ENCODE measurements around the gene ARHGAP8.

The ARHGAP8 gene

DNA sequence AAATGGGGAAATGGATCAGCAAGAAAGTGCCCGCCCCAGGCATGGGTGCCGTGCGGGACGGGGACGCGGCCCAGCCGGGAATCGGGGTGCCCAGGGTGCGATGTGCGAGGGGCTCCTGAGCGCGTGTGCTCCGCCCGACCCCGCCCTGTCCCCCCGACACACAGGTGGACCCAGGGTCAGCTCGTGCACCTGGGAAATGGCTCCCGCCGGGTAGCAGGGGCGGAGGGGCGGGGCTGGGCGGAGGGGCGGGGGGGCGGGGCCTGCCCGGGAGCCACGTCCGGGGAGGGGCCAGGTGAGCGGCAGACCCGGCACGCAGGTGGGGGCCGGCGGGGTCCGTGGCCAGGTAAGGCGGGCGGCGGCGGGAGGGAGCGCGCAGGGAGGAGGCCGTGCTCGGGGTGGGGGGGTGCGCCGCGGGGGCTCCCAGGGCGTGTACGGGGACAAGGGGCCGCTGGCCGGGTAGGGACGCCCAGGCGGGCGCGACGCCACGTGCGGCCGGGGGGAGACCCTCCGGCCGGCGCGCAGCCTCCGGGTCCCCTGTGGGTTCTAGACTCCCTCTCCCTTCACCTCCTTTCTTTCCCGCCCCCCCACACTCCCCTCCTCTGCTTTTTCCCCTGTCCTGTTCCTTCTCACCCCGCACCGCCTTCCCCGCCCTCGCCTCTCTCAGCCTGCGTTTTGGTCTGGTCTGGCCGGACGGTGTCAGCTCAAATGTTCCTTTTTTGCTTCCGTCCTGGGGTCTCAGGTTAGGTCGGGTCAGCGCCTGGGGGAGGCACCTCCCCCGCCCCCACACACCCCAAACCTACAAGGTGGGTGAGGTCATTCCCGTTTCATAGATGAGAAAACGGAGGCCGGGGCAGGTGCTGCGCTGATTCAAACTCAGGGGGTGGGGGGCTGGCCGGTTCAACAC is at the start of gene ARHGAP8:
TSS of gene ARHGAP8 (plus strand) at position 291 of the 904 bp plus-strand sequence. CDS start 33,953 bp downstream, outside the sequence.
- no peak for DNase-seq

GRCh38 chr22:44703255-44703870 is 49.0 kb upstream of the ARHGAP8 start:
- no peak for DNase-seq

GRCh38 chr22:44704159-44705021 is 48.0 kb upstream of the ARHGAP8 start:
- DNase-seq, result no peak

- DNase-seq, result no peak
Measured at GRCh38 chr22:44705022-44705297, 47.4 kb upstream of the ARHGAP8 start.

GRCh38 chr22:44706488-44706887 is 45.9 kb upstream of the ARHGAP8 start:
- no peak for DNase-seq

- DNase-seq, result no peak
Measured at GRCh38 chr22:44707178-44707577, 45.2 kb upstream of the ARHGAP8 start.

DNA sequence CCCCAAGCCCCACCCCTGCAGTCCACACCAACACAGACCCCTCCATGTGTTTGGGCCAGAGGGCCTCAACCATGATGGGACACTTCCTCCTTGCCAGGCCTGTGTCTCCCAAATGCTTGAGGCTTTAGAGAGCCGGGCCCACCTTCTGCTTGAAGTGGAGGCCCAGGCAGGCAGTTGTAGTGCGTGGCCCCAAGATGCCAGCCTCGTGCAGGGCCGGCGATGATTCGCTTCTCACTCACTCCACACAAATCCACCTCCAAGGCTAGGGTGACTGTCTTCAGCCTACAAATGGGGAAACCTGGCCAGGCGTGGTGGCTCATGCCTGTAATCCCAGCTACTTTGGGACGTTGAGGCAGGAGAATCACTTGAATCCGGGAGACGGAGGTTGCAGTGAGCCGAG is 44.6 kb upstream of the ARHGAP8 start:
- no peak for DNase-seq

GRCh38 chr22:44709881-44710392 is 42.4 kb upstream of the ARHGAP8 start:
- no peak for DNase-seq

DNA sequence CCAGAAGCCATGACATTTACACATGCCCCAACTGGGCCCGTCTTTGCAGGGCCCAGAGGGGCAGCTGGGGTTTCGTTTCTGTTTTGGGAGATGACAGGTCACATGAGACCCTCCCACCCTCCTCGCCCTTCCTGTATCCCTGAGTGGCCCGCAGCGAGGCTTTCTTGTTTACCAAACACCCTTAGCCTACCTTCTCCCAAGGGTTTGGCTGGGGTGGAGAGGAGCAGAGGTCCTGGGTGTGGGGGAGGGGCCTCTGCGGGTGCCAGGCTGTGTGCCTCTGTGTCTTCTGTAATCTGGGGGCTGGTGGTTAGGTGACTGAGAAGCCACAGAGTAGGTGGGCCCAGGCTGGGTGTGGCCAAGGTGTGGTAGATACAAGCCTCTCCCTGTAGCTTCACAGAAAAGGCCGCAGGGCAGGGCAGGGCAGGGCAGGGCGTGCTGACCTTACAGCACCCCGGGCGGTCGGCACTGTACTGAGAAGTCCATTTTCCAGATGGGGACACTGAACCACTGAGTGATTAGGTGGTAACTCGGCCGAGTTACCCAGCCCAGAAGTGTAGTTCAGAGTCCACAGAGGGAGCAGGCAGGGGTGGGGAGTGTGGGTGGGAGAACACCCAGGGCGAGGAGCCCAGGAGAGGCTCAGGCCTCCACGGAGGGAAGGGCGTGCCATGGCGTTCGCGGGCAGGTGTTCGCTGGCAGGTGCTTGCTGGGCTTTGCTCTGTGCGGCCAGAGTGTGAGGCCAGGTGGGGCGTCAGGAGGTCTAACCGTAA is 41.7 kb upstream of the ARHGAP8 start:
- no peak for DNase-seq

GRCh38 chr22:44711241-44711560 is 41.2 kb upstream of the ARHGAP8 start:
- DNase-seq, result no peak

GRCh38 chr22:44711690-44712555 is 40.5 kb upstream of the ARHGAP8 start:
- no peak for DNase-seq

- DNase-seq, result no peak
Measured at GRCh38 chr22:44712962-44713361, 39.4 kb upstream of the ARHGAP8 start.

DNA sequence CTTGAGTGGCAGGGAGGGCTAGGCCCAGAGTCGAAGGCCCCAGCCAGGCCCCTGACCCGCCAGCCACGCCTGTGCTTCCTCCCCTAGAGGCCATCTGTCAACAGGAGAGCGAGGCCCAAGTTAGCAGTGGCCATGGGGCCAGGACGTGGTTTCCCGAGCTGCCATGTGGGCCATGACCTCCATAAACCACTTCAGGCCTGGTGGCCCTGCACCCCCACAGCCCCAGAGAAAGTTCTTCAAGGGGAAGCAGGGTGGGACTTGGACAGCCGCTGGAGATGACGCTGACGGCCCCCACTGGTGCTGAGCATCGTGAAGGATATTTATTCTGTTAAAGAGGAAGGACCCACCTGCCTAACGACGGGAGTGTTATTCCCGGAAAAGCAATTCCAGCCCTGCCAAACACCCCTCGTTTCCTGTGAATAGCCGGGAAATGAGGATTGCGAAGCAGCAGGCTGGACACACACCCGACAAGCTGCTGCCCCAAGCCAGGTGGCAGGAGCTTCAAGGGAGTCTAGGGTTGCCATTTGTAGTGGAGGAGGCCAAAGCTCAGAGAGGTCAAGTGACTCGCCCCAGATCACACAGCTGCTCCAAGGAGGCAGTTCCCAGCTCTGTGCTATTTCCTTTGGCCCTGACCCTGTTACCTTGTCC is 37.5 kb upstream of the ARHGAP8 start:
- DNase-seq, result no peak

DNA sequence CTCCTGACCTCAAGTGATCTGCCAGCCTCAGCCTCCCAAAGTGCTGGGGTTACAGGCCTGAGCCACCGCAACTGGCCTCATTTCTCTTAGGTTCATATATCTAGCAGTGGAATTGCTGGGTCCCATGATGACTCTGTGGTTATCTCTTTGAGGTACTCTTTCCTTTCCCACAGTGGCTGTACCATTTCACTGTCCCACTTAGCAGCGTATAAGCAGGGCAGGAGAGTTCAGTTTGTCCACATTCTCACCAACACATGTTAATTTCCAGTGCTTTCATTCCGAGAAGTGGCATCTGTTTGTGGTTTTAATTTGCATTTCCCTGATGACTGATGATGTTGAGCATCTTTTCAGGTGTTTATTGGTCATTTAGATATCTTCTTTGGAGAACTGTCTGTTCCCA is 34.0 kb upstream of the ARHGAP8 start:
- DNase-seq, result no peak

GRCh38 chr22:44719586-44720368 is 32.6 kb upstream of the ARHGAP8 start:
- no peak for DNase-seq

DNA sequence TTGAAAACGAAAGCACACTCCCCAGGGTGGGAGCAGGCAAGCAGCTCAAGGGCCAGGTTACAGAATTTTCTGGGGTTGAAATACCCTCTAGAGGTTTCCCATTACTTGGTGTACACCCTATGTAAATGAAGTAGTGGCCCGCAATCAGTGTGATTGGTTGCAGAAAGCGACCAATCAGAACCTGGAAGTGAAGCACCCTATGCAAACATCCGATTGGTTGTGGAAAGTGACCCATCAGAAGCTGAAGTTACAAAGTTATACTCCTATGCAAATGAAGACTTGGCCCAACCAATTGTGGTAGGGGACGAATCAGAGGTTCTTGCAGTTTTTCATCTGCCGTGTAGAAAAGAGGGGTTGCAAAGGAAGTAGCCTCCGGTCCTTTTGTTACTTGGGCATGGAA is 31.2 kb upstream of the ARHGAP8 start:
- no peak for DNase-seq

DNA sequence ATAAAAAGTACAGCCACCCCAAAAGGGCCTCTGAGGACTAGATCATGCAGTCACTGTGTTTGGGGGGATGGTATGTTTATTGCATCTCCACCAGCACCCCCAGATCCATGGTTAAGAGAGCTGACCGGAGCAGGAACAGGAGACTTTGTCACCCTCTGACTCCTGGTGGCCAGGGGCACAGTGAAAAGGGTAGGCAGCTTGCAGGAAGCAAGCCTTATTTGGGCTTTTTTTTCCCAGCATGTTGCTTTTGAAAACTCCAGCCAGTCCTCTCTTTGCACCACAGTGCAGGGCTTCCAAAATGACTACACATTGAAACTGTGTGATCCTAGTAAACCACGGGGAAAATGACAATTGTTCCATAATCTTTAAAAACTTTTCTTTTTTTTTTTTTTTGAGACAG is 29.8 kb upstream of the ARHGAP8 start:
- DNase-seq, result no peak

DNA sequence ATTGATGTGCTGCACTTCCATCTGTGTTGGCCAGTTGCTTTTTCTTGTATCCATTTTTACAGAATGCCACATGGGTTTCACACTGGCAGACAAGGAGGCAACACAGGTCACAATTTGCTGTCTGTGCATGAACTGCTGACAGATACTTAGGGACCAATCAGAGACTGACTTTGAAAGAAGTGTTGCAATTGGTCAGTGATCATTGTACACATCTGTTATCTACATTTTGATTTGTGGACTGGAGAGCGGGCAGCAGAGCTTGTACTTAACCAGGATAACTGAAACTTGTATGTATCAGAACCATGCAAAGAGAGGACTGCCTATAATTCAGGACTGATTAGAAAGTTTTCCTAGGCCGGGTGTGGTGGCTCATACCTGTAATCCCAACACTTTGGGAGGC is 28.6 kb upstream of the ARHGAP8 start:
- no peak for DNase-seq

GRCh38 chr22:44724416-44724815 is 28.0 kb upstream of the ARHGAP8 start:
- no peak for DNase-seq

GRCh38 chr22:44724859-44725258 is 27.5 kb upstream of the ARHGAP8 start:
- DNase-seq, result no peak

Measured in KG1 (cell line).